Measurements from ENCODE around the gene RARB. TPM values are rescaled to one million over a fixed set of nuclear protein-coding genes. Genes with fewer than 3 reads are reported as not detected.

Gene RARB
- total RNA-seq, 1 experiment from 2014 or later = 0.24 TPM

DNA sequence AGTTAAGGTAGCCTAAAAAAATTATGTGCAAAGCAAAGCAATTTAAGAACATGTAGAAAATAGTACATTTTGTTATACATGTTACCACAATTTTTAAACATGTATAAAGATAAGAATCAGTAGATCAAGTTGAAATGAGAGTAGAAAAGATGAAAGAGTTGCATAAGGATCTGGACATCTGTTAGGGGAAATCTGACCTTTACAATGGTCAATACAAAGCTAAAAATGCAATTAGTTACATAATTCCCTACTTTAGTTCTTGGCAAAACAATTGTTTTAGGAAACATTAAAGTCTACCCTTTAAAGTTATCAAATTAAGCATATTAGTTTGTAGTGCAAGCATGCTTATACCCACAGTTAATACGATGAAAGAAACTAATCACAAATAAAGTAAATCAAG lies 203.9 kb downstream of the RARB start:
- CTCF ChIA-PET = no interaction called here
- peaks cover 76% of the 10 kb centered on the region for H3K36me3 ChIP-seq (ENCODE audit: insufficient read depth, low read length, poor library complexity, severe bottlenecking)
- BruUV-seq (replicated peaks) = no TSS peak
- TF ChIP-seq, protein P1, sequence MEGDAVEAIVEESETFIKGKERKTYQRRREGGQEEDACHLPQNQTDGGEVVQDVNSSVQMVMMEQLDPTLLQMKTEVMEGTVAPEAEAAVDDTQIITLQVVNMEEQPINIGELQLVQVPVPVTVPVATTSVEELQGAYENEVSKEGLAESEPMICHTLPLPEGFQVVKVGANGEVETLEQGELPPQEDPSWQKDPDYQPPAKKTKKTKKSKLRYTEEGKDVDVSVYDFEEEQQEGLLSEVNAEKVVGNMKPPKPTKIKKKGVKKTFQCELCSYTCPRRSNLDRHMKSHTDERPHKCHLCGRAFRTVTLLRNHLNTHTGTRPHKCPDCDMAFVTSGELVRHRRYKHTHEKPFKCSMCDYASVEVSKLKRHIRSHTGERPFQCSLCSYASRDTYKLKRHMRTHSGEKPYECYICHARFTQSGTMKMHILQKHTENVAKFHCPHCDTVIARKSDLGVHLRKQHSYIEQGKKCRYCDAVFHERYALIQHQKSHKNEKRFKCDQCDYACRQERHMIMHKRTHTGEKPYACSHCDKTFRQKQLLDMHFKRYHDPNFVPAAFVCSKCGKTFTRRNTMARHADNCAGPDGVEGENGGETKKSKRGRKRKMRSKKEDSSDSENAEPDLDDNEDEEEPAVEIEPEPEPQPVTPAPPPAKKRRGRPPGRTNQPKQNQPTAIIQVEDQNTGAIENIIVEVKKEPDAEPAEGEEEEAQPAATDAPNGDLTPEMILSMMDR (conservative IDR thresholded peaks at IDR 0.05; ENCODE audit: low read depth, low read length) = no peak
- TF ChIP-seq EZH2 (IDR thresholded peaks at IDR 0.05; ENCODE audit: borderline replicate concordance, low read depth, low read length, poor library complexity, severe bottlenecking) = no peak
- H3K4me1 ChIP-seq (ENCODE audit: insufficient read depth, low read length, poor library complexity, severe bottlenecking) = no peaks in the 10 kb centered on the region
- no peak overlapping the region for H3K4me3 ChIP-seq (ENCODE audit: low read depth, low read length, poor library complexity, severe bottlenecking)
- POLR2A ChIA-PET (ENCODE audit: low non-redundant PET) = no interaction called here
- no peak overlapping the region for H3K27ac ChIP-seq (ENCODE audit: low read depth, low read length, poor library complexity, severe bottlenecking)
- H3K27me3 ChIP-seq (replicated peaks; ENCODE audit: insufficient read depth, low read depth, low read length, poor library complexity) = no peaks in the 10 kb centered on the region
- intact Hi-C loops (cut with micrococcal nuclease; ENCODE audit: unreplicated experiment) = no loop called here
- no peaks in the 10 kb centered on the region for H3K9me3 ChIP-seq (ENCODE audit: low read depth, low read length, poor library complexity, severe bottlenecking)
- no peak for DNase-seq (ENCODE audit: low spot score)

DNA sequence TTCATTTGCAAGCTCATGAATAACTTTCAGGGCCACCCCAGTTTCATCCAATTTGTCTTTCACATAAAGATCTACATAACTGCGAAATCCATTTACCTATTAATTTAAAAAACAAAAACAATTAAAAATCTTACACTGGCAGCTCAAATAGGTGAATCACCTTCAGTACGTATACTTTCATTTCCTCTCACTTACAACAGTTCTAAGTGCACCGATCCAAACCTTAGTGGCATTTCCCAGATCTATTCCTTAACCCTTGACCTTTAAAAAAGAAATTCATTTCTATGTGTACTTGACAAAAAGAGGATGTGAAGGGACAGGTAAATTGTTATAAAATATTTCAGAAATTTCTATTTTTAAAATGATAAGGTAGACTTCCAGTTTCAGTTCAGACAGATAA lies 205.9 kb downstream of the RARB start:
- H3K27me3 ChIP-seq (replicated peaks; ENCODE audit: insufficient read depth, low read depth, low read length, poor library complexity) = no peaks in the 10 kb centered on the region
- TF ChIP-seq, protein P1 (conservative IDR thresholded peaks at IDR 0.05; ENCODE audit: low read depth, low read length) = no peak
- no peak for TF ChIP-seq EZH2 (IDR thresholded peaks at IDR 0.05; ENCODE audit: borderline replicate concordance, low read depth, low read length, poor library complexity, severe bottlenecking)
- no peak for DNase-seq (ENCODE audit: low spot score)
- ChIA-PET POLR2A (ENCODE audit: low non-redundant PET) (no interaction called here), CTCF (no interaction called here)
- H3K4me3 ChIP-seq (ENCODE audit: low read depth, low read length, poor library complexity, severe bottlenecking) = no peak overlapping the region
- H3K27ac ChIP-seq (ENCODE audit: low read depth, low read length, poor library complexity, severe bottlenecking) = no peak overlapping the region
- intact Hi-C loops (cut with micrococcal nuclease; ENCODE audit: unreplicated experiment) = no loop called here
- H3K36me3 ChIP-seq (ENCODE audit: insufficient read depth, low read length, poor library complexity, severe bottlenecking) = peaks cover 63% of the 10 kb centered on the region
- no TSS peak for BruUV-seq (replicated peaks)
- H3K9me3 ChIP-seq (ENCODE audit: low read depth, low read length, poor library complexity, severe bottlenecking) = no peaks in the 10 kb centered on the region
- H3K4me1 ChIP-seq (ENCODE audit: insufficient read depth, low read length, poor library complexity, severe bottlenecking) = no peaks in the 10 kb centered on the region

DNA sequence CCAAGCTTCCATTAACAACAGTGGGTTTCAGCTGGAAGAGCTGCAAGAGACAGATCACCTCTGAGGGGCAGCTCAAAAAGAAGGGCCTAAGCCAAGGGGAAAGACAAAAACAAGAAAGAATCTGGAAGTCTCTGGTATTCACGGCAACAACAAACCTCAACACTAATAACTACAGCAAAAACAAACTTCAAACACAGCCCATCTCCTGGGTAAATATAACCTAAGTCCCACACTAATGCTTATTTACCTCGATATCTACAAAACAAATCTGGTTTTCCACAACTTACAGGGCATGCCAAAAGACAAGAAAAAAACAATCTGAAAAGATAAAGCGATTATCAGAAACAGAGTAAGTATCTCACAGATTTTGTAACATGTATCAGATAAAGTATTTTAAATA lies 207.0 kb downstream of the RARB start:
- no peak for DNase-seq (ENCODE audit: low spot score)
- H3K27me3 ChIP-seq (replicated peaks; ENCODE audit: insufficient read depth, low read depth, low read length, poor library complexity) = no peaks in the 10 kb centered on the region
- H3K36me3 ChIP-seq (ENCODE audit: insufficient read depth, low read length, poor library complexity, severe bottlenecking) = peaks cover 60% of the 10 kb centered on the region
- TF ChIP-seq, protein P1 (conservative IDR thresholded peaks at IDR 0.05; ENCODE audit: low read depth, low read length) = no peak
- no peak for TF ChIP-seq EZH2 (IDR thresholded peaks at IDR 0.05; ENCODE audit: borderline replicate concordance, low read depth, low read length, poor library complexity, severe bottlenecking)
- H3K4me1 ChIP-seq (ENCODE audit: insufficient read depth, low read length, poor library complexity, severe bottlenecking) = no peaks in the 10 kb centered on the region
- no peak overlapping the region for H3K4me3 ChIP-seq (ENCODE audit: low read depth, low read length, poor library complexity, severe bottlenecking)
- H3K9me3 ChIP-seq (ENCODE audit: low read depth, low read length, poor library complexity, severe bottlenecking) = no peaks in the 10 kb centered on the region
- H3K27ac ChIP-seq (ENCODE audit: low read depth, low read length, poor library complexity, severe bottlenecking) = no peak overlapping the region
- CTCF ChIA-PET = no interaction called here
- BruUV-seq (replicated peaks) = no TSS peak
- POLR2A ChIA-PET (ENCODE audit: low non-redundant PET) = no interaction called here
- intact Hi-C loops (cut with micrococcal nuclease; ENCODE audit: unreplicated experiment) = no loop called here

Other genes with a start within 250 kb of the RARB start
- 154 and 177 TPM in 2 replicates for gene TOP2B, start 236.6 kb downstream of the RARB start, total RNA-seq (2021)